Activated gamma-delta T cell treated with Interleukin-2 at 50 U/mL for 16 hours (primary cell): ENCODE data around the gene HOXC5.
"Not testable (repeated sequence)": the region's sequence is repeated elsewhere in the genome, so short reads cannot be mapped to it uniquely, and the experiment has no call there.

Experiments used
- DNase-seq: peaks from one replicate; pipeline ENCODE4 v3.0.0-alpha.2; 2020

HOXC5 gene

DNA sequence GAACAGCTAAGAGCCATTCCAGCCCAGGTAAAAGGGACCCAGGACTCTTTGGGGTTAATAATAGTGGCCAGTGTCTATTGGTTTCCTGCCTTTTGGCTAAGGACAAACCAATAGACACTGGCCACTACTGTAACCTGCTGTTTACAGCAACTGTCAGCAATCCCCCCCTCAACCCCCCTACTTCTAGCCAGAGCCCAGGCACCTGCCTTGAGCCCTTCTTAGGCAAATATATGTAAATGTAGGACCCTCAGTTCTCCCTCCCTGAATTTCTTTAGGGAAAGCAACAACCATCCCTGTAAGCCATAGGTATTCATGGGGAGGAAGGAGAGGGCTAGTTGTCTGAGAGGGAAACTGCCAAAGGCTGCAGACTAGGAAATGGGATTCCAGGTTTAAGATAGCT lies 43.1 kb downstream of the HOXC5 start:
- no peak for DNase-seq

DNA sequence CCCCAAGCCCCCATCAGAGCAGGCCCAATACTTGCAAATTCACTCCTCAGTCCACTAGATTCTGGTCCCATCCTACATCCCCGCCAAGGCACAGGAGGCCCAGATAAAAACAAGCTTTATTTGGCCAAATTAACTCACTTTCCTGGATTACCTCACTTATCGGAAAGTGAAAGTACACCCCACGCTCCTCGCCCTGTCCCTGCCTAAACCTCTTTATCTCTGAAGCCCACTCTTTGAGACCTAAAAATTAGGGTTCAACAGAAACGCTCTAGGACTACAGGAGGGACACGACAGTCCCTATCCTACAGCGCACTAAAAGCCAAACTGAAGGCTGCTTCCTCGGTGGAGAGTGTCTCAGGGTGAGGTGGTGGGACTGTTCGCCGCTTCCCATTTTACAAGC lies 45.0 kb downstream of the HOXC5 start:
- DNase-seq = not testable (repeated sequence)

DNA sequence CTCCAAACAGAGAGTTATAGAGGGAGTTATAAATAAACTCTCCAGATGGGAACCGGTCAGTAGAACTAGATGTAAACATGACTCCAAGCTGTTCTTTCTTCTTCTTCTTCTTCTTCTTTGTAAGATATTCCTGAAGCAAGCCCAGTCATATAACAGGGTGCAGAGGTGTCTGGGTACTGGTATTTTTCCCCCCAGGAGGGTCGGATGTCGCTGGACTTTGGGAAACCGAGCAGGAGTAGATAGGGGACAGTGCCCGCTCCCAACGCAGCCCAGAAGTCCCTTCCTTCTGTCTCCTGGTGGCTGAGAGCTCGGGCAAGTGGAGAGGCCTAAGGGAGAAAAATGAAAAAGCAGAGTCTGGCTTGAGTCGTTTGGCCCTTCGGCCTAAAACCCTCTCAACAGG lies 46.3 kb downstream of the HOXC5 start:
- not testable (repeated sequence) for DNase-seq

DNA sequence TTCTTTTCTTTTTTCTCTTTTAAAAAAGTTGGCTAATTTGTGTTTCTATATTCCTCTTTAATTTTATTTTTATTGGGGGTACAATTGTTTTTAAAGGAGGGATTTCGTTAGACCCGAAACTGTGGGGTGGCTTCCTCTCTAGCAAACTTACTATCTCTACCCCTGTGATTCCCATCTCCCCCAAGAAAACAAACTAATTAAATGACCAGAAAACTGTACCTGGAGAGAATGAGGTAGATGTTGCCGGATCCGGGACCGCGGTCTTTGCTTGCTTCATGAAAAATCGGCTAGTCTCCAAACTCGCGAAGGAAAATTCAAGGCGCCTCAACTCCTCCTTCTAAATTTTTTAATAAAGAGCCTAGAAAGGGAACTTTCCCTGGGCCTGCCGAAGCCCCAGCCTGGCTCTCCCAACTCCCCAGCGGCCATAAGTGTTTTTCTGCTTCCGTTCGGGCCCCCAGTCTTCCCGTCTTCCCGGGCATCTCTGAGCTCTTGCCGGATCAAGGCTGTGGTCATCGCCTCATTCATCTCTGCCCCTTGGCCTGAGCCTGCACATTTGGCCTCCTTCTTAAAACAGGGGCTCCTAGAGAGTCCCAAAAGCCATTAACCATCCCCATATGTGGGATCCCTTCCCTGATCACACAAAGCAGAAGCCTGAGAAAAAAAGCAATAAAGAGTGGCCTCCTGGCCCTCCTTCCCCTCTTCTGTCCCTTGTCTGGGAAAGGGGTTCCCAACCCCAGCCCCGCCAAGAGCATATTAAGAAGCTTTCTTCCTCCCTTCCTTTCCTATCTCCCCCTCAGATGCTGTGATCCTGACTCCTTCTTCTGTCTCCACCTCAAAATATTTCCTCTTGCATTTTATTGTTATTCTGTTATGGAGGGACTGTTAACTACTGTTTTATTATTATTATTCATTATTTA lies 47.4 kb downstream of the HOXC5 start:
- not testable (repeated sequence) for DNase-seq

DNA sequence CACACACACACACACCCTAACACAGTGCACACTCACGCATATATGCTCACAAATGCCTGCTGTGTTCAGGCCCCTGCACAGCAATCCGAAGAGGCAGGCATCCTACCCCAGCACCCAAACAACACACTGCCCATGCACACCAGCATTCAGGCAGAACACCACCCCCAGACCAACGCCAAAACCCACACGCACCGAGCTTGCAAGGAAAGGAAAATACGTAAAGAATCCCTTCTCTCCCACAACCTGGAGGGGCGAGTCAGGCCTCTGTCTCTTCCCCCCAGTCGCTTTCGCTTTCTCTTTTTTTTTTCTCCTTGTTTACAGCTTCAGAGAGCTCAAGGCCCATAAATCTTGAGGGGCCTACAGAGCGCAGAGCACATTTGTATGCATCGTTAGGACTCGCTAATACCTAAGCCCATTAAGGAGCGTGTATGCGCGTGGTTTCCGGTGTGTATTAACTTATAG lies 48.2 kb downstream of the HOXC5 start:
- DNase-seq = peak; percentile 16

DNA sequence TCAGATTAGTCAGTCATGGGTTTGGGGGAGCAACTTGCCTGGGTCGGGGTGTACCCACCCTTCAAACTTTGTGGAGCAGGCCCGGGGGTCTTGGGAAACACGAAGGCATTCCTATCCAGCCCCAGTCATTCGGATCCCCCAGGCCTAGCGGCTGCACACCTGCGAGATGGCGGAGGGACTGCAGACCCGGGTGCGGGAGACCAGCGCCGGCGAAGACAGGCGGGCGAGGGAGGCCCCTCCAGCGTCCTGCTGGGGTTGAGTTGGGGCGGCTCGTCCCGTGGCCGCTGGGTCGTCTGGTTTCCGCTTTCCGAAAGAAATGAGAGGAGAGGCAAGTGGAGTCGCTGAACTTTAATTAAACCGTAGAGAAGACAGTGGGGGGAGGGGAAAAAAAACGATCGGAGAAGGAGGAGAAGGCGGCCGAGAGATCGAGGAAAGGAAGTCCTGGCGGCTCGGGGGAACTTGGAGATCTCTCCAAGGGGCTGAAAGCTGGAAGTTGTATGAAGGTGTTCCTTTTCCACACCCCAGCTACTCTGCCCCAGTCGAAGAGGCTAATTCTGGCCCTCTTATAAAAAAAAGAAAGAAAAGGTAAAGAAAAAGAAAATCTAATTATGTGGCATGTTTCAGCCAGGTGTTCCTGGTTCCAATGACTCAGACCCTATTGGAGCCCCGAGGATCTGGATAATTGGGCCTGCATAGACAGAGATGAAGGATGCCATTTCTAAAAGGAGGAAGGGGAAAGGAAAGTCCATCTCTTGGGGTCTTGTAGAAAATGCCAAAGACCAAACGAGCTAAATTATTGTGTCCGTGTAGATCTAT lies 48.9 kb downstream of the HOXC5 start:
- DNase-seq = peak; percentile 6

DNA sequence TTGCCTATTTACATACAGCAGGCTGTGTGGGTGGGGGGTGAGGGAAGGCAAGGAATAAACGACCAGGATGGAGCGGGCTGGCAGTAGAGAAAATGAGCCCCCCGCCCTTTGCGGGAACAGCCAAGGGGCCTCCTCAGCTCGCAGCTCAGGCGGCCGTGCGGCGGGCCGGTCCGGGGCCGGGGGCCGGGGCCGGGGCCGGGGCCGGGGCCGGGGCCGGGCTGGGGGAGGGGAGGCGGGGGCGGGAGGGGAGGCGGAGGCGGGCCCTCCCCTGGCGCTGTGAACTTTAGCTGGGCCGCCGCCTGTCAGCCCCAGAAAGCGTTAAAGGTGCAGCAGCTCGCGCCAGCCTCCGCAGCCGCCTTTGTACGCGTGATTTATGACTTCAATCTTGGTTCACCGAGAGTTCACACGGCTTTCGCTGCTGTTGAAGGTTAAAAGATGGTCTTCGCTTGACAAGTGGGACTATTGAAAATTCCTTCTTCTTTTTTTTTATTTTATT lies 49.6 kb downstream of the HOXC5 start:
- peak; percentile 36 for DNase-seq
